Endothelial cell of umbilical vein (primary cell): ENCODE data around the gene ZCWPW1. TPM values are rescaled to one million over a fixed set of nuclear protein-coding genes. Genes with fewer than 3 reads are reported as not detected.

ENCODE experiments used
- BruUV-seq: library from RNA; stranded (reverse); fragments of 400-500 nt; replicated peaks from 2 replicates; lab custom pipeline; 2021; lab: Mats Ljungman, UMichigan
- CTCF ChIA-PET: fragments of 300-600, 350-600 bp; sonication (Branson Sonifier 250); formaldehyde crosslinking; loops from one replicate; lab custom pipeline; 2021; ENCODE audit warnings: antibody characterized with exemption, inconsistent platforms; lab: Charles Lee
- POLR2A ChIA-PET: fragments of 300-600, 350-600 bp; sonication (Branson Sonifier 250); formaldehyde crosslinking; loops from one replicate; lab custom pipeline; 2021; ENCODE audit warnings: antibody characterized with exemption, inconsistent platforms; lab: Charles Lee
- DNase-seq: peaks from one replicate; pipeline ENCODE4 v3.0.0-alpha.2; 2011; ENCODE audit warnings: low read depth, low spot score
- FAIRE-seq: peaks from 2 replicates; lab custom pipeline; 2011; peaks lifted over from hg19 to GRCh38; lab: Jason Lieb, UNC
- H2AFZ ChIP-seq: 2 replicates; pipeline ENCODE4 v1.6.0; 2012; ENCODE audit warnings: low read depth, low read length, control low read depth, inconsistent platforms
- H3K27ac ChIP-seq: 2 replicates; pipeline ENCODE4 v1.5.1; 2011; ENCODE audit warnings: low read depth, mild to moderate bottlenecking, control low read depth, low read length, moderate library complexity; ENCODE audit not compliant: insufficient read depth
- H3K27me3 ChIP-seq, 2 experiments: 2 replicates each; pipeline versions ENCODE4 v1.6.0 to v1.6.1; 2011; ENCODE audit warnings: low read length in 2 of 2, mixed read lengths in 1 of 2; ENCODE audit not compliant: control insufficient read depth in 2 of 2, insufficient read depth in 2 of 2
- H3K36me3 ChIP-seq, 2 experiments: 2 replicates in 1 of 2; 3 replicates in 1 of 2; pipeline ENCODE4 v1.5.1; 2011; ENCODE audit warnings: low read length in 2 of 2, mild to moderate bottlenecking in 1 of 2, moderate library complexity in 1 of 2; ENCODE audit not compliant: control insufficient read depth in 2 of 2, insufficient read depth in 2 of 2; ENCODE audit errors: extremely low read depth in 1 of 2
- H3K4me1 ChIP-seq: 3 replicates; pipeline ENCODE4 v1.5.1; 2011; ENCODE audit warnings: mild to moderate bottlenecking, low read length; ENCODE audit not compliant: control insufficient read depth, insufficient read depth; ENCODE audit errors: extremely low read depth
- H3K4me2 ChIP-seq: 2 replicates; pipeline ENCODE4 v1.6.1; 2011; ENCODE audit warnings: low read length, control low read depth, mixed read lengths; ENCODE audit not compliant: insufficient read depth
- H3K4me3 ChIP-seq, 3 experiments: fragments of 200-600 bp in 1 of 3; sonication (generic), shearing (Covaris generic) in 1 of 3; replicated peaks in 1 of 3; 2 replicates each; pipeline ENCODE4 v1.5.1; 2011 to 2016; ENCODE audit warnings: control low read depth in 3 of 3, low read length in 3 of 3, mild to moderate bottlenecking in 2 of 3, inconsistent platforms in 1 of 3, low read depth in 1 of 3, moderate library complexity in 1 of 3; ENCODE audit not compliant: insufficient read depth in 1 of 3
- H3K79me2 ChIP-seq: 2 replicates; pipeline ENCODE4 v1.6.0; 2012; ENCODE audit warnings: low read length, inconsistent platforms; ENCODE audit not compliant: control insufficient read depth, insufficient read depth
- H3K9ac ChIP-seq: replicated peaks from 2 replicates; pipeline ENCODE3; 2011; ENCODE audit warnings: low read length, control low read depth; ENCODE audit not compliant: insufficient read depth; ENCODE audit errors: extremely low read depth
- H3K9me1 ChIP-seq: replicated peaks from 3 replicates; pipeline ENCODE4 v1.6.0; 2011; ENCODE audit warnings: mild to moderate bottlenecking, low read length; ENCODE audit not compliant: control insufficient read depth, insufficient read depth; ENCODE audit errors: extremely low read depth
- H3K9me3 ChIP-seq: replicated peaks from 2 replicates; pipeline ENCODE4 v1.5.1; 2012; ENCODE audit warnings: low read length, inconsistent platforms; ENCODE audit not compliant: control insufficient read depth, insufficient read depth
- H4K20me1 ChIP-seq: replicated peaks from 2 replicates; pipeline ENCODE3; 2011; ENCODE audit warnings: mild to moderate bottlenecking, low read length; ENCODE audit not compliant: control insufficient read depth, insufficient read depth; ENCODE audit errors: extremely low read depth
- EZH2 ChIP-seq: IDR thresholded peaks from 2 replicates; pipeline ENCODE4 v1.6.1; 2012; ENCODE audit warnings: borderline replicate concordance, low read depth, mild to moderate bottlenecking, moderate library complexity, low read length, inconsistent platforms; ENCODE audit not compliant: severe bottlenecking
- FOS ChIP-seq: IDR thresholded peaks from 2 replicates; pipeline ENCODE4 v1.6.1; 2011; ENCODE audit warnings: mild to moderate bottlenecking, low read length, moderate library complexity, borderline replicate concordance; ENCODE audit not compliant: insufficient read depth
- GATA2 ChIP-seq: IDR thresholded peaks from 2 replicates; pipeline ENCODE4 v1.7.0; 2011; ENCODE audit warnings: low read depth, mild to moderate bottlenecking, moderate library complexity, mixed read lengths, low read length; ENCODE audit not compliant: insufficient read length, insufficient read depth
- JUN ChIP-seq: IDR thresholded peaks from 2 replicates; pipeline ENCODE4 v1.6.1; 2011; ENCODE audit warnings: borderline replicate concordance, low read depth; ENCODE audit not compliant: insufficient read length, insufficient read depth
- MAX ChIP-seq: IDR thresholded peaks from 2 replicates; pipeline ENCODE4 v1.6.1; 2011; ENCODE audit not compliant: insufficient read depth, insufficient read length
- MYC ChIP-seq: IDR thresholded peaks from one replicate; pipeline ENCODE4 v1.6.1; 2011; ENCODE audit warnings: mild to moderate bottlenecking, low read depth, low read length
- POLR2A ChIP-seq: IDR thresholded peaks from 2 replicates; pipeline ENCODE4 v1.6.1; 2012; ENCODE audit warnings: low read depth, mild to moderate bottlenecking, control low read depth, low read length
- POLR2AphosphoS5 ChIP-seq: IDR thresholded peaks from 2 replicates; pipeline ENCODE4 v1.6.1; 2012; ENCODE audit warnings: low read depth, mild to moderate bottlenecking, control low read depth, low read length, moderate library complexity; ENCODE audit not compliant: insufficient read depth
- dilution Hi-C: fragments of 300-500 bp; cut with MboI; formaldehyde crosslinking; loops from one replicate; pipeline ENCODE4 v1.15.0; 2019; ENCODE audit warnings: low sequenced_read_pairs; ENCODE audit not compliant: extremely low pct_ligation_motif_present
- intact Hi-C: fragments of 100-400 bp; cut with micrococcal nuclease; formaldehyde crosslinking; loops from one replicate; pipeline ENCODE4 v1.10.0; 2022
- polyA plus RNA-seq, 4 experiments: library from polyadenylated mRNA; depleted of rRNA in 3 of 4; stranded (reverse) in 3 of 4; unstranded in 1 of 4; fragments of >200 nt; gene quantifications; 2 replicates each; pipeline versions ENCODE4 v1.2.1 to v1.2.3, GENCODE V29; 2011 to 2012; ENCODE audit warnings: missing spikeins in 1 of 4
- total RNA-seq: library from RNA; stranded (reverse); gene quantifications from 2 replicates; pipeline ENCODE4 v1.2.3, GENCODE V29; 2021
- TF ChIP-seq, protein P1 (sequence below), 2 donors: IDR thresholded peaks; 1 replicate in 1 of 2; 2 replicates in 1 of 2; pipeline ENCODE4 v1.5.1; 2011; ENCODE audit warnings: low read length in 2 of 2, mild to moderate bottlenecking in 2 of 2, moderate library complexity in 2 of 2, control low read depth in 1 of 2, inconsistent platforms in 1 of 2, low read depth in 1 of 2; ENCODE audit not compliant: insufficient read depth in 1 of 2; ENCODE audit errors: extremely low read depth in 1 of 2

Gene ZCWPW1
- total and polyA plus RNA-seq, 2 donors (not counting 3 experiments of a cell fraction or from before 2014, with no cell fraction given): 0.31 to 0.32 TPM

DNA sequence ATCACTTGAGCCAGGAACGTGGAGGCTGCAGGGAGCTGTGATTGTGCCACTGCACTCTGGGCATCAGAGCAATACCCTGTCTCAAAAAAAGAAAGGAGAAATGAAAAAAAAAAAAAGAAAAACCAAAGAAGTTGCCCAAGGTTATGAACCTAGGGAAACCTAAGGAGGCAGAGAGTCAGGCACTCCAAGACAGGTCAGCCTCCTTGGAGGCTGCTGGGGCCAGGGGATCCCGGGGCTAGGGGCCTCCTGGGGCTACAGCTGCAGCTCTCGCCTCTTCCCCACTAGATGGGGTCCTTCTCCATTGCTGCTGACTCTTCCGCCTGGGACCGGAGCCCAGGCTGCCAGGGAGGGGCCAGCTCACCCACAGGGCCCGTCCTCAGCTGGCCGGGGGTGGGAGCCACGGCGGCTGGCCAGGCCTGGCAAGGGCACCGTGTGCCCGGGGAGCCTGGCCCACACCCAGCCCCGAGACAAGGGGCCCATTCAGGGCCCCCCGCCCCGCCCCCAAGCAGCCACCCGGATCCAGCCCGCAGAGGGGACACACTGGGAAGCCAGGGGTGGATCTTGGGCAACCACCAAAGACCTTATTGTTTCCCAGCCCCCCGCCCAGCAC lies 37.3 kb upstream of the ZCWPW1 start:
- FAIRE-seq: peak; percentile 84
- no peak overlapping the region for H3K4me2 ChIP-seq
- no peak overlapping the region for H3K4me3 ChIP-seq
- H3K27ac ChIP-seq: no peak overlapping the region
- DNase-seq: peak; percentile 73
- H4K20me1 ChIP-seq: no peaks in the 10 kb centered on the region
- H3K9ac ChIP-seq: no peak overlapping the region
- ChIA-PET CTCF (interaction anchor here (0.9 to 3.9 kb wide), 21 partner anchors 11 to 260 kb away, joined by 3 to 53 read pairs (median 5); partner anchors contain the start of genes AGFG2, FBXO24 and TSC22D4), POLR2A (interaction anchor here (0.8 to 1.2 kb wide), 4 partner anchors 21 to 120 kb away, joined by 3 to 7 read pairs (median 4); partner anchors contain the start of genes FBXO24, LRCH4 and ZCWPW1)
- no peak for TF ChIP-seq GATA2
- no peak for TF ChIP-seq EZH2
- peak; percentile 72 for TF ChIP-seq POLR2AphosphoS5
- TF ChIP-seq JUN: no peak
- TF ChIP-seq, protein P1, sequence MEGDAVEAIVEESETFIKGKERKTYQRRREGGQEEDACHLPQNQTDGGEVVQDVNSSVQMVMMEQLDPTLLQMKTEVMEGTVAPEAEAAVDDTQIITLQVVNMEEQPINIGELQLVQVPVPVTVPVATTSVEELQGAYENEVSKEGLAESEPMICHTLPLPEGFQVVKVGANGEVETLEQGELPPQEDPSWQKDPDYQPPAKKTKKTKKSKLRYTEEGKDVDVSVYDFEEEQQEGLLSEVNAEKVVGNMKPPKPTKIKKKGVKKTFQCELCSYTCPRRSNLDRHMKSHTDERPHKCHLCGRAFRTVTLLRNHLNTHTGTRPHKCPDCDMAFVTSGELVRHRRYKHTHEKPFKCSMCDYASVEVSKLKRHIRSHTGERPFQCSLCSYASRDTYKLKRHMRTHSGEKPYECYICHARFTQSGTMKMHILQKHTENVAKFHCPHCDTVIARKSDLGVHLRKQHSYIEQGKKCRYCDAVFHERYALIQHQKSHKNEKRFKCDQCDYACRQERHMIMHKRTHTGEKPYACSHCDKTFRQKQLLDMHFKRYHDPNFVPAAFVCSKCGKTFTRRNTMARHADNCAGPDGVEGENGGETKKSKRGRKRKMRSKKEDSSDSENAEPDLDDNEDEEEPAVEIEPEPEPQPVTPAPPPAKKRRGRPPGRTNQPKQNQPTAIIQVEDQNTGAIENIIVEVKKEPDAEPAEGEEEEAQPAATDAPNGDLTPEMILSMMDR (IDR thresholded peaks at IDR 0.05; ENCODE audit: extremely low read depth in 1 of 2, insufficient read depth in 1 of 2, low read depth in 1 of 2, low read length in 2 of 2): peak; percentile 61 to 88
- TF ChIP-seq MAX: no peak
- TF ChIP-seq MYC: no peak
- TF ChIP-seq FOS: no peak
- no peak for TF ChIP-seq POLR2A
- peaks cover 1% of the 10 kb centered on the region for H3K79me2 ChIP-seq
- no peak overlapping the region for H2AFZ ChIP-seq
- intact Hi-C loops (loop anchor here (1.0 to 5.0 kb wide), 3 partner anchors 120 to 226 kb away; partner anchors contain the start of genes FBXO24, GIGYF1 and LRCH4), dilution Hi-C loops (no loop called here)
- peaks cover 12% of the 10 kb centered on the region for H3K4me1 ChIP-seq
- no peaks in the 10 kb centered on the region for H3K27me3 ChIP-seq
- peaks cover 0 to 15% of the 10 kb centered on the region in 2 experiments for H3K36me3 ChIP-seq
- no peaks in the 10 kb centered on the region for H3K9me1 ChIP-seq
- BruUV-seq: no TSS peak
- no peaks in the 10 kb centered on the region for H3K9me3 ChIP-seq
